HG03060 (cell line): ENCODE data around the gene MIDN.
A peak's percentile ranks its signal among the peaks of the same experiment; 100 is the strongest.
"Not testable (repeated sequence)": the region's sequence is repeated elsewhere in the genome, so short reads cannot be mapped to it uniquely, and the experiment has no call there.

Experiments
- ATAC-seq: cut with Tn5 transposase; IDR thresholded peaks from one replicate; pipeline ENCODE4 v1.9.1; 2021; ENCODE audit warnings: low read depth, moderate number of reproducible peaks; ENCODE audit not compliant: unreplicated experiment

MIDN gene

GRCh38 chr19:1244693-1245451, 3.5 kb upstream of the MIDN start:
- no peak for ATAC-seq

DNA sequence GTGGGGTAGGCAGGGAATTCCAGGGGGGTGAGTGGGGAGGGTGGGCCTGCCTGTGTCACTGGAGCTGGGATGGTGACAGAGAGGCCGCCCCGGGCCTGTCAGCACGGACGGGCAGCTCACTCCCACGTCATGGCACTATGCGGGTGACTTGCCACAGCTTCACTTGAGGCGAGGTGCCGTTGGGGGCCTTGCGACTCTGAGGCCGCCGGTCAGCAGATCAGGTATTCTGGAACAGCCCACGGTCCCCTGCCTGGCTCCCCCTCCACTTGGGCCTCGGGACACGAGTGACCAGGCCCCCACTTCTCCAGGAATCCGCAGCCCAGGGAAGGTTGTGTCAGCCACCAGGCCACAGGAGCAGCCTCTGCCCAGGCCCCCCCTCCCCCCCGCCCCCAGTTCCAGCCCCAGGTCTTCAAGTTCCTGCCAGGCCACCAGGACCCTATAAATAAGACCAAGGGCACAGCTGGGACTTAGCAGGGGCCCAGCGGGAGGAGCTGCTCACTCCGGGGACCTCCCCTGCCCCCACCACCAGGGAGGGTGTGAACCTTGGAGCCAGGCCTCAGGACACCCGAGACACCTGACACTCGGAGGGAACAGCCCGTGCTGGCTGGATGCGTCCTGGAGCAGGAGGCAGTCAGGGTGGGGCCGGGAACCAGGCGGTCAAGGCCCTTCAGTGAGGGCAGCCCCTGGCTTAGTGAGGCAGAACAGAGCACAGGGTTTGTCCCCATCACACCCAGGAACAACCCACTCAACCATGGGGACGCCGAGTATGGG, 2.7 kb upstream of the MIDN start:
- ATAC-seq: no peak

DNA sequence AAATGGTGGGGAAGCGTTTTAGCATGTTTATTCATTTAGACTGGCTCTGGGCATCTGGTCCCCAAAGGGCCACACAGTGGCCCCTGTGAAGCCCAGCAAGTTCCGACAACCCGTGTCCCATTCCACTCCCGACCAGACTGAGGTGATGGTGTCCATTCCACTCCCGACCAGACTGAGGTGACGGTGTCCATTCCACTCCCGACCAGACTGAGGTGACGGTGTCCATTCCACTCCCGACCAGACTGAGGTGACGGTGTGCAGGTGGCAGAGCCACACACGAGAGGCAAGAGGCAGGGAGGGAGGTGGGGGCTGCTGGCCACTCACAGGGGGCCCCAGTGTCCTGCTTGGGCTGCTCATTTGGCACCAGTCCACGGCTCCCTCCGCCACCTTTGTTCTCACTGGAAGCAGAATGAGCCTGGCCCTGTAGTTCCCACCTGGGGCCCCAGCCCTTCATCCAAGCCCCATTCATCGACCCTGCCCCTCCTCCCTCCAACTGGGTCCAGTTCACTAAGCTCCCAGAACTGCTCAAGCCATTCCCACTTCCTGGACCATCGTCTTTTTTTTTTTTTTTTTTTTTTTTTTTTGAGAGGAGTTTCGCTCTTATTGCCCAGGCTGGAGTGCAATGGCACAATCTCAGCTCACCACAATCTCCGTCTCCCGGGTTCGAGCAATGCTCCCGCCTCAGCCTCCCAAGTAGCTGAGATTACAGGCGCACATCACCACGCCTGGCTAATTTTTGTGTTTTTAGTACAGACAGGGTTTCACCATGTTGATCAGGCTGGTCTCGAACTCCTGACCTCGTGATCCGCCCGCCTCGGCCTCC, 1.9 kb upstream of the MIDN start:
- not testable (repeated sequence) for ATAC-seq

- no peak for ATAC-seq
Observed at GRCh38 chr19:1247748-1248138, 640 bp upstream of the MIDN start.

DNA sequence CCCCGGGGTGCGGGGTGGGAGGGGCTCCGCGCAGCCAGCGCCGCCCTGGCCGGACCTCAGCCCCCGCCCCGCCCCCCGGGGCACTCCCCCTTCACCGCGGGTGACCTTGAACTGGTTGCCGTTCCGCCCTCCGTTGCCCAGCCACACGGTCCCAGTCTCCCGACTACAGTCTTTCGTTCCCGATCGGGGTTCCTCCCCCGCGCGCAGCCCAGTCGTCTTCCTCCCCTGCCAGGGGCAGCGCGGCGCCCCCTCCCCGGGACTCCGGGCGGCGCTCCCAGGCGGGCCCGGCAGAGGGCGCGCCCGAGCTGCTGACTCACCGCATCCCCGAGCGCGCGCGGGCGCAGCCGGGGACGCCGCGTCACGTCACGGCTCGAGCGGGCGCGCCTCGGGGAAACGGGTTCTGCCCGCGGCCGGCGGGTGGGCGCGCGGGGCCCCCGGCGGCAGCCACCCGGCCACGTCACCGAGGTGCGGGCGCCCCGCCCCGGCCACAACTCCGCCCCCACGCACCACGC, 459 bp downstream of the MIDN start:
- peak; percentile 12 for ATAC-seq

DNA sequence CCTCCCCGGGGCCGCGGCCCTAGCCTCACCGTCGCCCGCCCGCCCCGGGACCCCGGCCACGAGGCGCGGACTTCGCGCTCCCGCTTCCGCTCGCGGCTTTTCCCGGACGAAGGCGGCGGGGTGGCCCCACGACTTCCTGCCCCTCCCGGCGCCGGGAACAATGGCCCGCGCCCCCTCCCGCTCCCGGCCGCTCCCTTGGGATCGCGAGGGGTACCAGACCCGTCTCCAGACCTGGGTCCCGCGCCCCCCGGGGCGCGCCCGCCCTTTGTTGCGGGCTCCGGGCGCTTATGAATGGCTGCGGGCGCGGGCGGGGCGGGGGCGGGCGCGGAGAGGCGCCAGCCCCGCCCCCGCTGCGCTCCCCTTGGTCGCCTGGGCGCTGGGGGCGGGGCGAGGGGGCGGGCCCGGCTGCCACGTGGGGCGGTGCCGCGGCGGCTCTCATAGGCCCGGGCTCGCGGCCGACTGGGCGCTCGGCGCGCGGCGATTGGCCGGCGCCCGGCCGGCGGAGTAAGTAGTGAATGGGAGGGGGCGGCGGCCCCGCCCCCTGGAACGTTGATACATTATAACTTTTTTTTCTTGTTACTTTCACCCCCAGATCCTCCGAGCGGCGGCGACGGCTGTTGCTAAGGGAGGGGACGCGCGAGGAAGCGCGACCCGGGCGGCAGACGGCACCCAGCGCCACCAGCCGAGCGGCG, 1.1 kb downstream of the MIDN start:
- peak; percentile 26 for ATAC-seq

DNA sequence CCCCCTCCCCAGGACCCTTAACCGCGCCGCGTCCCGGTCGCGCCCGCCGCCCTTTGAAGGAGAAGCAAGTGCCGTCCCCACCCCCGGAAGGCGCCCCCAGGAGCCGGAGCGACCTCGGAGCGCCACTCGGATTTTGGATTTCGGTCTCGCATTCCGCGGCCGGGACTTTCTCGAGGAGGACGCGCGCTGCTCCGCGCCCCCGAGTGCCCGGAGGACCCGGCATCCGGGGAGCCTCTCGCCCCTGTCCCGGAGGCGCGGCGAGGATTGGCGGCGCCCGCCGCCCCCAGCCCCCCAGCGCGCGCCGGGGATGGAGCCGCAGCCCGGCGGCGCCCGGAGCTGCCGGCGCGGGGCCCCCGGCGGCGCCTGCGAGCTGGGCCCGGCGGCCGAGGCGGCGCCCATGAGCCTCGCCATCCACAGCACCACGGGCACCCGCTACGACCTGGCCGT, 1.6 kb downstream of the MIDN start:
- no peak for ATAC-seq

DNA sequence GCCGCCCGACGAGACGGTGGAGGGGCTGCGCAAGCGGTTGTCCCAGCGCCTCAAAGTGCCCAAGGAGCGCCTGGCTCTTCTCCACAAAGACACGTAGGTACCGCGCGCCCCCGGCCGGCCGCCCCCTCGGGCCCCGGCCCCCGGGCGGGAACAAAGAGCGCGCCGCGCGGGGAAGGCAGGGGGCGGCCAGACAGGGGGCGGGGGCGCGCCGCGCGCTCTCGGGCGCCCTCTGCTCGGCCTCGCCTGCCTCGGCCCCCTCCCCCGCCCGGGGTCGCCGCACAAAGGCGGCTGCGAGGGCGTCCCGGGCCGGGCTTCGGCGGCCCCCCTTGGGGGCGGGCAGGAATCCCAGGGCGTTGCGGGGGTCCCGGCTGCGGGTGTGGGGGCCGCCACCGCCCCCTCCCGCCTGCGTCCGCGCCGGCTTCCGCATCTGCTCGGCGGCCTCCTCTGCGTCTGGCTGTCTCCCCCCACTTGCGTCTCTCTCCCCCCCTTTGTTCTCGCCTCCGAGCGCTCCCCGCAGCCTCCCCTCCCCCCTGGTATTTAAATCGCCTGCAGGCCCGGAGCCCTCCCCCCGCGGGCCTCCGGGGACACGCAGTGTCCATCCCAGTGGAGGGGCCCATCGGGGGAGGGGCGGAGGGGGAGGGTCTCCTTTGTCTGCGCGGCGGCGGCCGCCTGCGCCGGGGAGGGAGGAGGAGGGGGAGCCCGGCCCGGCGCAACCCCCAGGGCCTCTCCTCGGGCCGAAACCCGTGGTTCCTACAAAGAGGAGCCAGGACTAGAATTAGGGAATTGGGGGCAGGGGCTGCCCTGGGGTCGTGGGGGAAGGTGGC, 2.3 kb downstream of the MIDN start:
- no peak for ATAC-seq

GRCh38 chr19:1251330-1252220, 3.2 kb downstream of the MIDN start:
- ATAC-seq: no peak

DNA sequence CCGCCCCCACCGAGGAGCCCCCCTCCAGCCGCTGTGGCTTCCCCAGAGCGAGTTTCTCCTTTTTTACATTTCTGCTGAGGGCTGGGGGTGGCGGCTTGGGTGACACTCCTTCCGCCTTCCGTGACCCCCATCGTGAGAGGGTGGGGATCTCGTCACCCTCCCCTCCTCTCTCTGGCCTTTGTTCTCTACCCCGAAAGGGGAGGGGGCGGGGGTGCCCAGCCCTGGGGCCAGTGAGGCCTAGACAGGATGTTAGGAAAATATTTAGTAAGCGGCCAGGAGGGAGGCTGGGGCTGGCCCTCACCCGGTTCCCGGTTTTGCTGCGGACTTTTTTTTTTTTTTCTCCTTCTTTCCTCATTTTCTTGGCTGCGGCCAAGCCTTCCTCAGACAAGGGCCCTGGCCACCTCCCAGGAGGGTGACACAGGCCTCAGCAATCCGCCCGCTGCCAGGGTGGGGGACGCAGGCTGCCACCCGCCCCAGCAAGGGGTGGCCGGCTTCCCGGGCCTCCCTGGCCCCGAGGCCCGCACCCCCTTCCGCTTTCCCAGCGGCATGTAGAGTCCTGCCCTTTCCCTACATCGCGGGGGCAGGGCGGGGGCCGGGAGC, 3.9 kb downstream of the MIDN start:
- no peak for ATAC-seq

GRCh38 chr19:1252821-1253513, 4.6 kb downstream of the MIDN start:
- no peak for ATAC-seq

GRCh38 chr19:1253514-1254080, 5.2 kb downstream of the MIDN start:
- ATAC-seq: no peak

- ATAC-seq: no peak
Observed at GRCh38 chr19:1254081-1254527, 5.7 kb downstream of the MIDN start.

DNA sequence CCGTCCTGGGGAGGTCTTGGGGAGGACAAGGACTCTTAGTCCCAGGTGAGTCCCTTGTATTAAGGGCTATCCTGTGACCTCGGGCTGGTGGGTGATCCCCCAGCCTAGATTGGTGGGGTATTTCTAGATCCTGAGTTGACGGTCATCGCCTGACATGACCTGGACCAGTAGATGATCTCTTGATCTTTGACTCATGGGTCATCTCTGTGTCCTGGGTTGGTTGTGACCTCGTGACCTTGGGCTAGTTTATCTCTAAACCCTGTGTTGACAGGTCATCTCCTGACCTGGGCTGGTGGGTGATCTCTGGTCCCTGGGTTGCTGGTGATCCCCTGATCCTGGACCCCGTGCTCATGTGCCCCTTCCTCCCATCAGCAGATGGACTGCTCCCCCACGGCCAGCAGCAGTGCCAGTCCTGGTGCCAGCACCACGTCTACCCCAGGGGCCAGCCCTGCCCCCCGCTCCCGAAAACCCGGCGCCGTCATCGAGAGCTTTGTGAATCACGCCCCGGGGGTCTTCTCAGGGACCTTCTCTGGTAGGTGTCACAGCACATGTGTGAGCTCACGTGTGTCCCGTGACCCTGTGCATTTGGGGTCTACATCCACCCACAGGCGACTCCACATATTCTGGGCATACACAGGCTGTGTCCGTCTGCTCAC, 6.3 kb downstream of the MIDN start:
- no peak for ATAC-seq

GRCh38 chr19:1255186-1256161, 7.1 kb downstream of the MIDN start:
- ATAC-seq: no peak
